Stimulated activated CD4-positive, alpha-beta T cell treated with anti-CD3 and anti-CD28 coated beads, Interleukin-15, amount 100 ng/mL, for 1 hour (primary cell): ENCODE data around the gene PRSS22.

Experiments used
- DNase-seq, 2 donors: peaks; one replicate each; pipeline ENCODE4 v3.0.0-alpha.2; 2020; ENCODE audit warnings: low read depth in 1 of 2, low spot score in 1 of 2

PRSS22 gene

GRCh38 chr16:2857451-2858244 is at the start of gene PRSS22:
TSS of gene PRSS22 (minus strand) at chr16:2858170. CDS start at chr16:2858104, 66 bp downstream.
- no peak for DNase-seq

DNA sequence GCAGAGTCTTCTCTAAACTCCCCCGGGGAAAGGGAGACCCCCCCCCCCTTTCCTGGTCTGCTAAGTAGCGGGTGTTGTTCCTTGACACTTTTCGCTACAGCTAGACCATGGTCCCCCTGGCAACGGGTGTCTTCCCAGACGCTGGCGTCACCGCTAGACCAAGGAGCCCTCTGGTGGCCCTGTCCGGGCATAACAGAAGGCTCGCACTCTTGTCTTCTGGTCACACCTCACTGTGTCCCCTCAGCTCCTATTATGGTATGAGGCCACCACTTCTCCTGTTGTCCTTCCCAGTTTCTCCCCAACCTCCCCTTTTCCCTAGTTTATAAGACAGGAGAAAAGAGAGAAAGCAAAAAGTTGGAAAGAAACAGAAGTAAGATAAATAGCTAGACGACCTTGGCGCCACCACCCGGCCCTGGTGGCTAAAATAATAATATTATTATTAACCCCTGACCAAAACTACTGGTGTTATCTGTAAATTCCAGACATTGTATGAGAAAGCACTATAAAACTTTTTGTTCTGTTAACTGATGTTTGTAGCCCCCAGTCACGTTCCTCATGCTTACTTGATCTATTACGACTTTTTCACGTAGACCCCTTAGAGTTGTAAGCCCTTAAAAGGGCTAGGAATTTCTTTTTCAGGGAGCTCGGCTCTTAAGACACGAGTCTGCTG is 49.2 kb upstream of the PRSS22 start:
- peak in 1 of 2 donors; percentile 18 for DNase-seq

DNA sequence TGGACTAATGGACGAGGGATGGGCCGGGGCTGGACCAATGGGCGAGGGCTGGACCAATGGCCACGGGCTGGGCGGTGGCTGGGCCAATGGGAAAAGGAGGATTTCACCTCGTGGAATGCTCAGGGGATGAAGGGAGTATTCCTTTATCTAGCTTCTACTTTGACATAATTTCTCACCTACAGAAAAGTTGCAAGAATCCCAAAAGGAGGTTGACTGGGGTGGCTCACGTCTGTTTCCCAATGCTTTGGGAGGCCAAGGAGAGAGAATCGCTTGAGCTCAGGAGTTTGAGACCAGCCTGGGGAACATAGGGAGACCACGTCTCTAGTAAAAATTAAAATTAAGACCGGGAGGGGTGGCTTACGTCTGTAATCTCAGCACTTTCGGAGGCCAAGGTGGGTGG is 48.0 kb upstream of the PRSS22 start:
- DNase-seq = no peak

- DNase-seq = peak; percentile 76 to 84
Observed at GRCh38 chr16:2905241-2905987, 47.4 kb upstream of the PRSS22 start.

DNA sequence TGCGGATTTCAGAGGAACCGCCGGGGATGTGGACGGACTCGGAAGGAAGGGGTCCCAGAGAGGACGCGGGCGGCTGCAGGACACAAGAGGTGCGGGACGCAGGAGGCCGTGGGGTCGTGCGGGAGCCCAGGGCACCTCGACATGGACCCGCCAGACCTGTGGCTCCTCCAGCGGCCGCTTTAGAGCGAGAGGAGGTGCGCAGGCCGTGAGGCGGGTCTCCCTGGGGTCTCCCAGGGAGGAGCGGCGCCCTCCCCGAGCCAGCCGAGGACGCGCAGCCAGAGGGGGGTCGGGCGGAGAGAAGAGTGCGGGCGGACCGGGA is 46.9 kb upstream of the PRSS22 start:
- DNase-seq = no peak

GRCh38 chr16:2904100-2904921 is 46.3 kb upstream of the PRSS22 start:
- peak; percentile 60 to 65 for DNase-seq

DNA sequence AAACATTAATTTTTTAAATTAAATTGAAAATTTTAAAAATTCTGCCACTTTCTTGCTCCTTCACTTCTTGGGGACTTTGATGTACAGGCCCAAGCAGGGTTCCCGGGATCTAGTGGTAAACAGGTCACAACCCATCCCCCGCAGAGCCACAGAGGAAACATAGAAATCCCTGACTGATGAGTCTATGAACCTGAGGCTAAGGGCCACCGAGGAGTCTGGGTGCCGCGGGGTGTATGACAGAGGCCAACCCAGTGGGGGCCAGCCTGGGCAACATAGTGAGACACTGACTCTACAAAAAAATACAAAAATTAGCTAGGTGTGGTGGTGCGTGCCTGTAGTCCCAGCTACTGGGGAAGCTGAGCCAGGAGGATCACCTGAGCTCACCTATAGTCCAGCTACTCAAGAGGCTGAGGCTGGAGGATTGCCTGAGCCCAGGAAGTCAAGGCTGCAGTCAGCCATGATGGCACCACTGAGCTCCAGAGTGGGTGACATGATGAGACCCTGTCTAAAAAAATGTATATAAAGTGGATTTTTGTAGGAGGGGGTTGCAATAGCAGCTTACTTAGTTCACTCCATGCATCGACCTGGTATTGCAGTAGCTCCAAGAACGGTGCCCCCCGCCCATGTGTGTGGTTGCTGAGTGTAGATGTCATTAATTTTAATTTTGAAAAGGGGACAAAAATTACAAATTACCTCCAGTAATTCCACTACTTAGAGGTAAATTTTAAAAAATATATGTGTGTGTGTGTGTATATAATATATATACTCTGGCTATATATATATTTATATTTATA is 44.6 kb upstream of the PRSS22 start:
- DNase-seq = no peak

DNA sequence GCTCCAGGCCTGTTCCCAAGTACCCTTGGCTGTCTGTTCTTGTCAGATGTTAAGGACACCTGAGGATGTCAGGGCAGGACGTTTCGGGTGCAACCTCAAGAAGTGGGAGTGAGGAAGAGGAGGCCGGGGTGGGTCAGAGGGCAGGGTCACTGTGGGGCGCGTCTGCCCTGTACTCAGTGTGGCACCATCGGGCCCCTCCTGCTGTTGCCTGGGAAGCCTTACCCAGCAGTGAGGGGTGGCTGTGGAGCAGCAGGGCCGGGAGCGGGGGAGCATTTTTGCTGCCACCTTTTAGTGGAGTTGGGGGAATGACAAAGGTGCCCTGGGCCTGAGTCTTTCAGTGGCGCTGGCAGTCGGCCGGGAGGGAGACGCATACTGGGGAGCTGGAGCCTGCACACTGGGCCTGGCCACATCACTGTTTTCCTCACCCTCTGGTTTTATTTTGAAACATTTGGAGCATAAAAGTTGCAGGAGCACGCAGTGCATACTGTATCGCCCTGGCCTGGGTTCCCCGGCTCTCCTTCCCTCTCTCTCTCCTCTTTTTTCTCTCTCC is 42.6 kb upstream of the PRSS22 start:
- DNase-seq = no peak

DNA sequence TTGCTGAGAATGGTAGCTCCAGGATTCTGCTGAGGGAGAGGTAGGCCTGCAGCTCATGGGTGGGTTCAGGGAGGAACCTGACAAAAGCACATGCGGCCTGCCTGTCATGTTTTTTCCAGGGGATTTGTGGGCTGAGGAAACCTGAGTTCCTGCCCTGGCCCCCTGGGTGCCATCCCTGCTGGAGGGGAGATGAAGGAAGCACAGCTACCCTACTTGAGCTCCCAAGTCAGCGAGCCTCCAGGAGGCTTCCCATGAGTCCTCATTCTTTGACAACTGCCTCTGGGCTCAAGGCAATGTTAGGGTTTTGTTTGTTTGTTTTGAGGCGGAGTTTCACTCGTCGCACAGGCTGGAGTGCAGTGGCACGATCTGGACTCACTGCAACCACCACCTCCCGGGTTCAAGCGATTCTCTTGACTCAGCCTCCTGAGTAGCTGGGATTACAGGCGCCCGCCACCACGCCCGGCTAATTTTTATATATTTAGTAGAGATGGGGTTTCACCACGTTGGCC is 41.6 kb upstream of the PRSS22 start:
- DNase-seq = no peak

GRCh38 chr16:2898831-2899563 is 41.0 kb upstream of the PRSS22 start:
- no peak for DNase-seq

DNA sequence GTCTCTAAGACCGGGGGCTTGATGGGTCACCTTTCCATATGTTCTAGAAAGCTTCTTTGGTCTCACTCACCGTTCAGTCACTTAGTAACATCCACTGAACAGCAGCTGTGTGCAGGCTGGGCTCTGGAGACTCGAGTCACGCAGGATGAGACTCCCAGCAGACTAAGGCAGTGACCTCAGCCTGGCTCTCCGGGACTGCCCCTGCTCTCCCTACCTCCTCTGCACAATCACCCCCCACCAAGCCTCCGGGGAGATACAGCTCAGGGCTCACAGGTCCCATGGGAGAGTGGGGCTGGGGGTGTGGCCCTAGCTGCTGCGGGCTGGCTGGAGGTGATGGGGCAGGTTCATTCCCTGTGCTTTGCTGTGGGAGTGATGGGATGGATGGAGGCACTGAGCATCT is 39.1 kb upstream of the PRSS22 start:
- no peak for DNase-seq

- no peak for DNase-seq
Observed at GRCh38 chr16:2896480-2897010, 38.6 kb upstream of the PRSS22 start.

DNA sequence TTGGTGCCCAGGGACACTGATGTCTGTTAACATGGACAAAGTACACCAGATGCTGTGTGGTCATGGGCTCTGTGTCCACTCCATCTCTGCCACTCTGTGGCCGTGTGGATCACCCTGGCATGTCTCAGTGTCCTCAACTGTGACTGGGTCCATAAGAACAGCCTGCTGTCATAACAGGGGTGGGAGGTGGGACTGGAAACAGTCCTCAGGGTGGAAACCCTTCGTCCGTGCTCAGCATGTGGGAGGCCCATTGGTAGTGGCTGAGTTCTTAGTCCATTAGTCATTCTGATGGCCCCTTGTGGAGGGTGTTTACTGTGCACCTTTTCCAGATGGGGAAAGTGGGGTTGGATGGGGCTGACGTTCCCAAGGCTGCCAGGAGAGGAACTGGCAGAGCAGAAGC is 37.8 kb upstream of the PRSS22 start:
- no peak for DNase-seq

- DNase-seq = no peak
Observed at GRCh38 chr16:2894231-2894630, 36.3 kb upstream of the PRSS22 start.

- DNase-seq = no peak
Observed at GRCh38 chr16:2884041-2884451, 26.1 kb upstream of the PRSS22 start.

DNA sequence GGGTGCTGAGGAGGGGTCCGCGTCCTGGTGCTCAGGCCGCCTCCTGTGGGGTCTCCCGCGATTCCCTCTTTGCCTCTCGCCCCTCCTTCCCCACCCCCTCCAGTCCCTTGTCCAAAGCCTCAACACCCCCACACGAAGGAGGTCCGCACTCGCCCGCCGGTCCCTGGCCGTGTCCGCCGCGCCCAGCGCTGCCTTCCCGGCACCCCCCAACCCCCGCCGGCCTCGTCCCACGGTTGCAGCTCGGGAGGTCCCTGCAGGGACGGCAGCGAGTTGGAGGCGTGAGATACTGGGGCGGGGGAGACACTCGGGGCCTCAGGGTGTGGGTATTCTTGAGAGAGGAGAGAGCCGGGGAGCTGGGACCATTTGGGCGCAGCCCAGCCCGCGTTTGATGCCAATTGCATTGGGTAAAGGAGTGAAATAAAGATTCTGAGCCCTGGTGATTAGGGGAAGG is 25.5 kb upstream of the PRSS22 start:
- no peak for DNase-seq

DNA sequence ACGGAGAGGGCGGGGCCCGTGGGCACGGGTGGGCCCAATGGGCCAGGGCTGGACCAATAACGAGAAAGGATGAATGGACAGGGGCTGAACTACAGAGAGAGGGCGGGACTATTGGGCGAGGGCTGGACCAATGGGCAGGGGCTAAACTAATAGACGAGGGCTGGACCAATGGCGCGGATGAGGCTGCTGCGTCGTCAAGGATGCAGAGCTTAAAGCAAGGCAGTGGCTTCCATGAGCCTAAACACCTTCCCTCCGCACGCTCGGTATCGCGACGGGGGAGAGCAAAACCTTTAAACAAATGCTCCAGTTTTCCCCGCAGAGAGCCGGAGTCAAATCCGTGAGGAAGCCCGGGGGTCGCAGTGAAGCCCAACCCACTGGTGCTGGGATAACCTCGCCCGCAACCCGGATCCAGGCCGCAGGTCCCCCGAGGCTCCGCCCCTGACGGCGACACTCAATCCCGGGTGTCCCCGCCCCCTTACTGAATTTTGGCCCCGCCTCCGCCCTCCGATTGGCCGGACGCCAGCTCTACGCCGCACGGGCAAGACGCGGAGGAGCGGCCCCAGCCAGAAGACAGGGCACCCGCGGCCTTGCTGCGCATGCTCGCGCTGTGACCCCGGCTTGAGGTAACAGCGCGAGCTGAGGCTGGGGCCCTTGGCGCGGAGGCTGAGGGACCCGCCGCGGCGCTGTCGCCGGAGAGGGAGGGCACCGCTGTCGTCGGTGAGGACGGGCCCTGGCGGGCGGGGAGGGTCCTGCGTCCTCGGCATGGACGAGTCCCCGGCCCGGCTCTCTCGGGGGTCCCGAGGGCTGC is 24.9 kb upstream of the PRSS22 start, which contains the start of gene FLYWCH2:
Gene FLYWCH2, plus strand, starts transcription at position 566 of the 808 bp plus-strand sequence. CDS start 13,235 bp downstream, outside the sequence.
- peak; percentile 100 for DNase-seq
